DMS153 (cell line): Measurements from ENCODE around the gene MND1.

Source experiments
- DNase-seq: peaks from one replicate; lab custom pipeline; 2025; lab: John Stamatoyannopoulos, UW

Gene MND1

DNA sequence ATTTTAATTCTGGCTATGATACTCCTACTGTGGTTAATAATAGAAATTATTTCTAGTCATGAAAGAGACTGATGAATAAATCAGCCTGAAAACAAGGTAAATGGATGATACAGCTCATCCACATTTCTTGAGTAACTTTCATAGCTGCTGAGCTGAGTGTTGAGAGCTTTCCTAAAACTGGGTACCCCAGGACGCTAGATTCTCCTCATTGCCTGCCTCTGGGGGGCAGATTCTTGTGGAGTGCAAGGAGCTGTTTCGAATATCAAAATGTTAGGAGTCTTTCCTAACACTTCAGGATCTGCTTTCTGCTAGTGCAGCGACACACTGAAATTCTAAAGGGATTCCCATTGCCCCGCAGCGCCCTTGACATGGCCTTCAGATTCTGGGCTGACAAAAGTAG is 2.1 kb downstream of the MND1 start:
- DNase-seq: no peak

DNA sequence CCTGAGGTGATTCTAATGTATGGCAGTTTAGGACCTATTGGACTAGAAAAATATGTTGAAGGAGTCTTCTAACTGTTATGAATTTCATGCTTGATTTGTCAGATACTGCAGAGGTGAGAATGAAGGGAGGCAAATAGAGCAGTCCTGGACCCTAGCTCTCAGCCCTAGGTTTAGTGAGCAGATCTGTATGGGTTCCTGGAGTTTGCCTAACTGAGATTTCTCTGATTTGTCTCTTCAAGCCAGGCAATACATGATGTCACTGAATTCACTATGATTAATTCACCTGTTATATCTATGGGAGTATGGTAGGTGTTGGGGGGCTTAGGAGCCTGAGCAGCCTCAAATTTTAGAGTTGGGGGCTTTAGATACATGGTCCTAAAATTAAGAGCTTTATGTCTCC is 2.6 kb downstream of the MND1 start:
- no peak for DNase-seq

DNA sequence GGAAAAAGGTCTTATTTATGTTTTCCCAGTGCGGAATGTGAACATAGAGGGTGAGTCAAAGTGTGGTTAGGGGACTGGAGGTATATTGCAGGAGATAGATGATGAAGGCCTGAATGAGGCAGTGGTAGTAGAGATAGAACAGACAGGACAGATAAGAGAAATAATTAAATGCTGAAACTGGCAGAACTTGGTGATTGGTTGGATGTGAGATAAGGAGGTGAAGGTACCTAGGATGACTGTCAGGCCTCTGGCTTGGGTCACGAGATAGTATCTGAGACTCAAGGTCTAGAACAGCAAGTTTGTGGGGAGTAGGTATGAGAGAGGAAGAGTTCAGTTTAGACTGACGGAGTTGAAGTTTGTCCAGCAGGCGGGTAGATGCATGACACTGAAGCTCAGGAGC is 3.5 kb downstream of the MND1 start:
- DNase-seq: no peak

DNA sequence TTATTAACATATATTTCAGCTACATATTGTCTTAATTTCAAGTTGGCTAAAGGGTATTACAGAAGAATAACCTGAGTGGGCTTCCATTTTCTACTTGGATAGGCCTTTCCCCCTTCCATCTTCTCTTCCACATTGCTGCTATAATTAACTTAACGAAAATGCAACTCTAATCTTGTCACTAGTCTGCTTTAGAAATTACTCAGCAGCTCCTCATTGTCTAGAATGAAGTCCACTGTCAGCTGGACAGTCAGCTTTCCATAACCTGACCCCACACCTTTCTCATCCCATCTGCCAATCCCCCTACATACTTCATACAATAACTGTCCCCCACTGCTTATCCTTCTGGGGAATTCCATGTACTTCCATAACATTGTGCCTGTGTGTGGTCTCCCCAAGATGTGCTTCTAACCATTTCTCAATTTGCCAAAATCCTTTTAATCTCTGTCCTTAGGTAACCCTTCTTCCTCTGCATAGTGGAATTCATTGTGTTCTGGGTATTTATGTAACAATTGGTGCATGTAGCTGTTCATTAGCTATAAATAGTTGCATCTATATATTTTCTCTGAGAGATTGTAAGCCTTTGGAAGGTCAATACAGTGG is 4.8 kb downstream of the MND1 start:
- DNase-seq: no peak

DNA sequence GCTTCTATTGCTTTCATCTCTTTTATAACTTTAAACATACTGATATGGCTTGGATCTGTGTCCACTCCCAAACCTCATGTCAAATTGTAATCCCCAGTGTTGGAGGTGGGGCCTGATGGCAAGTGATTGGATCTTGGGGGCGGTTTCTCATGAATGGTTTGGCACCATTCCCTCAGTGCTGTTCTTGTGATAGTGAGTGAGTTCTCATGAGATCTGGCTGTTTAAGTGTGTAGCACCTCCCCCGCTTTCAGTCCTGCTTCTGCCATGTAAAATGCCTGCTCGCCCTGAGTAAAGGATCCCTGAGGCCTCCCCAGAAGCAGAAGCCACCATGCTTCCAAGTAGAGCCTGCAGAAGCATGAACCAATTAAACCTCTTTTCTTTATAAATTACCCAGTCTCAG is 17.7 kb downstream of the MND1 start:
- DNase-seq: no peak

DNA sequence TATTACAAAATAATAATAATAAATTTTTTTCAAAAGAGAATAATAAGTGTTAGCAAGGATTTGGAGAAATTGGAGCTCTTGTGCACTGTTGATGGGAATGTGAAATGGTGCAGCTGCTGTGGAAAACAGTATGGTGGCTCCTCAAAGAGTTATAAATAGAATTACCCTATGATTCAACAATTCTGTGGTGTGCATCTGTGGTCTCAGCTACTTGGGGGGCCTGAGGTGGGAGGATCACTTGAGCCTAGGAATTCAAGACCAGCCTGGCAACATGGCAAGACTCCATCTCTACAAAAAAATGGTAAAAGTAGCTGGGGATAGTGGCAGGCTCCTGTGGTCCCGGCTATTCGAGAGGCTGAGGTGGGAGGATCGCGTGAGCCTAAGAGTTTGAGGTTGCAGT is 19.6 kb downstream of the MND1 start:
- DNase-seq: no peak

DNA sequence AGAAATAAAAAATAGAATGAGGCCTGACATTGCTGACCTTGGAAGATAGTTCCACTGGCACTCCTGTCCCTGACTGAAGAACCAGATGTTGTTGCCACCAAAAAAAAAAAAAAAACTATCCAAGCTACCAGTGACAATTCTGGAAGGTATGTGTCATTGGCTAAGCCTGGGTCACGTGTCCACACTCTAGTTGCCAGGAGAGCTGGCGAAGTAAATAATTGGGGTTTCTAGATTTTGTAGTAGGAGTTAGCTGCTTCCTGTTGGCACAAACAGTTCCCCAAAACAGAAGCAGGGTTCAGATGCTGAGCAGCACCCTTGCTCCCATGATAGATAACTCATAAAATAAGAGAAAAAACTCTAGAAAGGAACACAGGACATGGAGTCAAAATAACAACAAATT is 20.5 kb downstream of the MND1 start:
- no peak for DNase-seq

DNA sequence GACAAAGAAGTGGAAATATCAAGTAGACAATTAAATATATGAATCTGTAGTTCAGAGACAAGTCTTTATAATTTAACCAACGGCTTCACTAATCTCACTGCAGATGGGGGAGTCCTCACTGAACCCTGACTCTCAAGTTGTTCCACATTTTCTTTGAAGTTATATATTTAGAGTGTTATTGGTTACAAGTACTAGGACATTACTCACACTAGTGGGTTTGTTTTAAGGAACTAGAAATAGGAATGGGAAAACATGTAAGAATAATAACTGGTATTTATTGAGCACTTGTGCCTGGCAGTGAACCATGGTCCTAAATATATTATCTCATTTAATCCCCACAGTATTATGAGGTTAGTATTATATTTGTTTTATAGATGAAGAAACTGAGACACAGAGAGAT is 22.0 kb downstream of the MND1 start:
- DNase-seq: no peak

DNA sequence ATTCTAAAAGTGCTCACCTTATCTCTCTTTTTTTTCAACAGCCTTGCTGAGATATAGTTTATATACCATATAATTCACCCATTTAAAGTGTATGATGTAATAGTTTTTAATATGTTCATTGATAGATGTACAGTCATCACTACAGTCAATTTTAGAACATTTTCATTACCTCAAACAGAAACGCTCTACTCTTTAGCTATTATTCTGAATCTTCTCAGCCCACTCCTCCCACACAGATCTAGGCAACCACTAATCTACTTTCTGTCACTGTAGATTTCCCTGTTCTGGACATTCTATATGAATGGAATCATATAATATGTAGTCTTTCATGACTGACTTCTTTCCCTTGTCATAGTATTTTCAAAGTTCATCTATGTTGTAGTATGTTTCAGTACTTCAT is 22.6 kb downstream of the MND1 start:
- DNase-seq: no peak

DNA sequence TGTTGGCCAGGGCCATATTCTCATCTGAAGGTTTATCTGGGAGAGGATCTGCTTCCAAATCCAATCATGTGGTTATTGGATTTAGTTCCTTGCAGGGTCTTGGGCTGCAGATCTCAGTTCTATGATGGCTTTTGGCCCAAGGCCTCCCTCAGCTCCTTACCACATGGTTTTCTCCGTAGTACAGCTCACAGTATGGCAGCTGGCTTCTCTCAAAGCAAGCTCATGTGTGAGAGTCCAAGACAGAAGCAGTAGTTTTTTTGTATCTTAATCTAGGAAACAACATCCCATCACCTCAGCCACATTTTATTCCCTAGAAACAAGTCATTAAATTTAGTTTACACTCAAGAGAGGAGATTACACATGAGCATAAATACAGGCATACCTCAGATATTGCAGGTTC is 24.5 kb downstream of the MND1 start:
- DNase-seq: no peak

DNA sequence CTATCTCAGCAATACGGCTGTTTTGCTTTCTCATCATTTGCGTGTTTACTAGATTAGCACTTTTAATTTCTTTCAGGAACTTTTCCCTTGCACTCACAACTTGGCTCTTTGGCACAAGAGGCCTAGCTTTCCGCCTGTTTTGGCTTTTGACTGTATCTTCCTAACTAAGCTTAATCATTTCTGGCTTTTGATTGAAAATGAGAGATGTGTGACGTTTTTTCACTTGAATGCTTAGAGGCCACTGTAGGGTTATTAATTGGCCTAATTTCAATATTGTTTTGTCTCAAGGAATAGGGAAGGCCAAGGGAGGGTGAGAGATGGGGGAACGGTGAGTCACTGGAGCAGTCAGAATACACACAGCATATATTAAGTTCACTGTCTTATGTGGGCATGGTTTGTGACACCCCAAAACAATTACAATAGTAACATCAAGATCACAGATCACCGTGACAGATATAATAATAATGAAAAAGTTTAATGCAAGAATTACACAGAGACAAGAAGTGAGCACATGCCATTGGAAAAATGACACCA is 27.3 kb downstream of the MND1 start:
- no peak for DNase-seq

DNA sequence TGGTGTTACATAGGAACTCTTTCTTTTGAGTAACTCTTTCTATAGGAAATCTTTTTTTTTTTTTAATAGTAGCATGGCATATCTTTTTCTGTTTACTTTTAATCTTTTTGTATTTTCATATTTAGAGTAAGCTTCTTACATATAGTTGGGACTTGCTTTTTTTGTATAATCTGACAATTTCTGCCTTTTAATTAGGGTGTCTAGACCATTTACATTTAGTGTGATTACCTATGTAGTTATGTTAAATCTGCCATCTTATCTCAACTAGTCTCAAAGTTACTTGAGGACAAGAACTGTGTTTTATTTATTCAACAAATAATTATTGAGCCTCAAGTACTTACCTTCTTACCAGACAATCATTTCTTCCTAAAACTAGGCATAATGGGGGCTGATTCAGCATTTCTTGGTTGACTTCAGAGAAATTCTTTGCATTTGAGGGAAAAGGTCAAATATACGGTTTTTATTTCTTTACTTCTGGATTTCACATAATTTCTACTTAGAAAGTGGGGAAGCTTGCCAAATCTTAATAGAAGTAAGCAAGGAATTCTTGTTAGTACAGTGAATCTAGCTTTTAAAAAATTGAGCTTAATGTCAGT is 28.6 kb downstream of the MND1 start:
- DNase-seq: no peak

DNA sequence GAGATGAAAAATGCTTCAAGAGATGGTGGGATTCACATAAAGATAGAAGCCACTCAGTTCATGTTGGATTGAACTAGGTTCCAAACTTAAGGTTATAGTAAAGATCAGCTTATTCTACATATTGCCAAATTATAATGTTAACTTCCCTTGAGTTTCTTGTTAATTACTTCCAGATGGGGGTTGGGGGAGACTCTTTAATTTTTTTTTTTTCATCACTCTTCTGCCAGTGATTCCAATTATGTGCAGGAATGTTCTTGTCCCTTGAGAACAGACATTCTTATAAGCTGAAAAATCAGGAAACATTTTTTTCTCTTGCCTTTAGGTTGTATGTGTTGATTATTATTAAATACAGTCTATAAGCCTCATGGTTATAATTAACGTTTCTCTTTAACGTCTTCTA is 30.0 kb downstream of the MND1 start:
- no peak for DNase-seq

DNA sequence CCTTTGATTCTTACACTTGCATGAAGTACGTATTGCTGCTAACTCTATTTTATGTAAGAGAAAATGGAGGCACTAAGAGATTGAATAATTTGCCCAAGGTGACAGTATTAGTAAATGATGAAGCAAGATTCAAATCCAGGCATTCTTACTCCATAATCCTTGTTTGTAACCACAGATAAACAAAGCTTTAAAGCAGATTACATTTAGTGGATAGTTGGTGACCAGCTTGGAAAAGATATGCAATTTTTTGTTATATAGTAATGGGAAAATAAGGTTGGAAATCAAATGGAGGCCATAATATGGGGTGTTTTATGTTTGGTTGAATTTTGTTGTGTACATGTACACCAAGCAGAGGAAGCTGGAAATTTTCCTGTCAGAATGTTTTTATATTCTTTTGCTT is 30.8 kb downstream of the MND1 start:
- DNase-seq: no peak

DNA sequence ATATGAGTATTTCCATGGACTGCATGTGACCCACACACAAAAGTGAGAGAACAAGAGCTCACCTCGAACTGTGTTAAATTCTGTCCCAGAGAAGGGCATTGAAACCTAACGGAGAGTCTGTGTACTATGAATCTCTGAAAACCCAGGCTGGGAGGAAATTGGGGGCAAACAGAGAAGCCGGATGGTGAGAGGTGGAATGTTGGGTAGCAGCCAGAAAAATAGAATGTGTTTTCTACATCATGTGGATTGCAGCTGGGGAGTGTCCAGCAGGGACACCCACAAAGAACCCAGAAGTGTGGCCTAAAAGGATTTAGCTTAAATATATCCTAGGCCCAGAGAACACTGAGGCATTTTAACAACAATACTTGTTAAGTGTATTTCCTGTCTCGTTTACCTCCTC is 38.6 kb downstream of the MND1 start:
- DNase-seq: no peak

DNA sequence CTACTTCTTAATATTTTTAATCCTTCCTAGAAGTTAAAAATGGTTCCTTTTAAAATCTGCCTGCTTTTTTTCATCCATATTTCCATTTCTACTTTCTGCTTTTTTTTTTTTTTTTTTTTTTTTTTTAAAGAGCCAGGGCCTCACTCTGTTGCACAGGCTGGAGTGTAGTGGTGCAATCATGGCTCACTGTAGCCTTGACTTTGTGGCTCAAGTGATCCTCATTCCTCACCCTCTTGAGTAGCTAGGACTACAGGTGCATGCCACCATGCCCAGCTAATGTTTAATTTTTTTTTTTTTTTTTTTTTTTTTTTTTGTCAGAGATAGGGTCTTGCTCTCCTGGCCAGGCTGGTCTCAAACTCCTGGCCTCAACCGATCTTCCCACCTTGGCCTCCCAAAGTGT is 39.7 kb downstream of the MND1 start:
- DNase-seq: no peak

DNA sequence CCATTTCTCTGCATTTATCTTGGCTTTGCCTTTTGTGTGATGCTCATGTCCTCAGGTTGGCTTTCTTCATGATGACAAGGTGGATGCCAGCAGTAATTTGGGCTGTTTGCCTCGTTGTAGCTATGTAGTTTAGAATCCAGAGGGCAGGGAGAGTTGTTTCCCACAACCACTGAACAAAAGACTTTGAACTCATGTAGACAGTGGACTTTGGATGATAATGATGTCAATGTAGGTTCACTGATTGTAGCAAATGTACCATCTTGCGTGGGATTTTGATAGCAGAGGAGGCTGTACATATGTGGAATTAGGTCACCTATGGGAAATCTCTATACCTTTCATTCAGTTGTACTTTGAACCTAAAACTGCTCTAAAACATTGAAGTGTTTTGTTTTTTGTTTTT is 41.3 kb downstream of the MND1 start:
- no peak for DNase-seq

DNA sequence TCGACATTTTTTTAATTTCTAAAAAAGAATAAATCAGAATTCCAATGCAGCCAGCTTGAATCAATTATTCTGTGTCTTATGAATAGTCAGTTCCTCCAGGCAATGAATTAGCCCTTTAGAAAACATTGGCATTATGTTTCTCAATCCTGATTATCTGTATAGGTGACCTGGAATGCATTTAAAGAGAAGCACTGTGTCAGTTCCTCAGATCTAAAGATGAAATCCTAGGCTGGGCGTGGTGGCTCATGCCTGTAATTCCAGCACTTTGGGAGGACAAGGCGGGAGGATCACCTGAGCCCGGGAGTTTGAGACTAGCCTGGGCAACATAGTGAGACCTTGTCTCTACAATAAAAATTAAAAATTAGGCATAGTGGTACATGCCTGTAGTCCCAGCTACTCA is 43.5 kb downstream of the MND1 start:
- DNase-seq: no peak

DNA sequence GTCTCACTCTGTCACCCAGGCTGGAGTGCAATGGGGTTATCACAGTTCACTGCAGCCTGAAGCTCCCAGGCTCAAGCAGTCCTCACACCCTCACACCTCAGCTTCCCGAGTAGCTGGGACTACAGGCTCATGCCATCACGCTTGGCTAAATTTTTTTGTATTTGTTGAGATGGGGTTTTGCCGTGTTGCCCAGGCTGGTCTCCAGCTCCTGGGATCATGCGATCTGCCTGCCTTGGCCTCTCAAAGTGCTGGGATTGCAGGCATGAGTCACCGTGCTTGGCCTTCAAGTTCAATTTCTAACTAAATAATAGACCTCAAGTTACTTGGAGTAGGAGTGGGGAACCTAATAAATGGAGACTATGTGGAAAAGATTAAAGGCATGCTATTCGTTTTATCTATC is 48.9 kb downstream of the MND1 start:
- no peak for DNase-seq

DNA sequence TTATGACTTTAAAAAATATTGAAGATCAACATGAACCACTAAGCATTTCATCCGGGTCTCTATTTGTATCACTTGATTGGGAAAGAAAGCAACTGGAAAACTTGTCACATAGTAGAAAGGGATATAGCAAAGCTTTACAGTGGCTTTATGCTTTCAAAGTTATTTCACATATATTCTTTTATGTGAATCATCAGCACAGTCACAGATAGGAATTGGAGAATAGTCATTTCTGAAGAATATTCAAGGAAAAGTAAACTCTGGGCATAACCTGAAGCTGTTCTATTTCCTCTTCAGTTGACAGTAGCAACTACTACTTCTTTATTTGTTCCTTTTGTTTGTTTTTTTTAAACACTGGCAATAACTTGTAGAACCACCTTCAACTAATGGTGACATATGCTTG is 50.5 kb downstream of the MND1 start:
- DNase-seq: no peak

DNA sequence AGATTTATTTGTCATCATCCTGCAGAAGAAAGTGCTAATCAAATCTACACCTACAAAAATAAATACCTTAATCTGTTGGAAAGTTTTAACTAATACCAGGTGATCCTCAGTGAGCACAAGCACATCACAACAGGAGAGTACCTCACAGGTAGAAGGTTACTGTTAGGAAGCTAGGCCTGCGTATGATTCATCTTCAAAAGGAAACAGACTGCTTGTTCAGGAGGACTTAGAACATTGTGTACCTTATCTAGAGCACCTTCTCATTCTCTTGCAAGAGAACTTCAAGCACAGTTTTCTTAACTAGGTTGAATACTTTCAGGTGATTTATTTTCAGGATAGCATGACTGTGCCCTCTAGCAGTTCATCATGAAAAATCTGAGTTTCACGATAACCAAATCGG is 54.2 kb downstream of the MND1 start:
- DNase-seq: no peak

DNA sequence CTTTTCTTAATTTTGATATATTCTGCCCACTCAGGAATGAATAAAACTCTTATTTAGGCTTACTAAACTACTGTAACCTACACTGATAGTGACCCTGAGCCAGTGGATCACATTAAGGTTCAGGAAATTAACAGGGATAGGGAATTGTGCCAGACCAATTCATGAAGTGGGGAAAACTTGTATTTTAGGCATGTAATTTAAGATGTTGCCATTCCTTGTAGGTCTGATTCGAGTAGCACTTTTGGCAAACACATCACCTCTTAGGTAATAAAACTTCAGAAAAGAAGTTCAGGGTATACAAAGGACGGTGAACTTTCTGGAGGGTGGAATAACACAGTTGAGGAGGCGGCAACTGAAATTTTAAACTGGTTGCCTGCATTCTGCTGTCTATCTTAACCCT is 54.9 kb downstream of the MND1 start:
- DNase-seq: no peak

DNA sequence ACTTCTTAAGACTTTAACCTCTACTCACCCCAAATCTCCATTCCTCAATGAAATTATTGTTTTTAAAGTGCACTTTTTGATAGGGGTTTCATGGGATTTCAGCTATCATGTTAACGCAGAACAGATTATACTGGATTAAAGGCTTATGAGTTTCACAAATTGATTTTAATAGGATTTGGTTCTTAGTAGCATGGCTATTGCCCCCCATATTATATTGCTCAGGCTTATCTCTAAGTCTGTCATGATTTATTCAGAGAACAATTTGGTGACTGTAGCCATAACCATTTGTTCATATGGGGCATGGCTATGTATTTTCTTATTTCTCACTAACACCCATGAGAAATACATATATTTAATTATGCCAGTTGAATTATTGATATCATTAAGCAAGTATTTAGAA is 57.0 kb downstream of the MND1 start:
- no peak for DNase-seq

DNA sequence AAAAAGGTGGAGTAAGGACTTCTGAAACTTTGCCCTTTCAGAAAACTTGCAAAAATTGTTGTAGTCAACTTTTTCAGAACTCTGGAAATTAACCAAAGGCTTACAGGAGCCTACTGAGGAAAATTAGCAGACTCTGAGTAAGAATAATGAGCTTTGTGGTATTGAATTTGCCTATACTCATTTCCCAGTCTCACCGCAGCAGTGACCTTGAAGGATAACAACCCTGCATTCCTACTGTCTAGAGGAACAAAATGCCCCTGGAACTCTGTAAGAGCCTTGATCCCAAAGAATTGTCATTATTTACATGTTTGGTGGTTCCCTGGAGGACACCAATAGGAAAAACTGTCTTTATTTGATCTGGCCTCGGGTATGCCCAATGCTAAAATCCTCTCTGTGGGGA is 57.9 kb downstream of the MND1 start:
- no peak for DNase-seq
